GM23338 (cell line): ENCODE results near the gene CRYBG2. TPM values are rescaled to one million over a fixed set of nuclear protein-coding genes. Genes with fewer than 3 reads are reported as not detected.
A peak's percentile ranks its signal among the peaks of the same experiment; 100 is the strongest.
"Not testable (repeated sequence)": the region's sequence is repeated elsewhere in the genome, so short reads cannot be mapped to it uniquely, and the experiment has no call there.

Source experiments
- ATAC-seq: fragments of 200-7000 bp; cut with Tn5 transposase; 3 replicates; pipeline ENCODE4 v1.9.1; 2020
- DNase-seq: peaks from one replicate; pipeline ENCODE4 v3.0.0-alpha.2; 2015; ENCODE audit warnings: low spot score
- H2AFZ ChIP-seq: fragments of 200-600 bp; sonication (generic); 2 replicates; pipeline ENCODE4 v1.8.0; 2016; ENCODE audit warnings: antibody characterized with exemption, mild to moderate bottlenecking, moderate library complexity
- H3F3A ChIP-seq: fragments of 200-600 bp; sonication (generic); replicated peaks from 2 replicates; pipeline ENCODE4 v1.8.0; 2017; ENCODE audit warnings: antibody characterized with exemption, mixed run types, low read depth
- H3K27ac ChIP-seq: fragments of 200-600 bp; sonication (generic); 2 replicates; pipeline ENCODE4 v1.6.1; 2016; ENCODE audit warnings: low read depth
- H3K27me3 ChIP-seq: fragments of 200-600 bp; sonication (generic); 2 replicates; pipeline ENCODE4 v1.8.0; 2016; ENCODE audit warnings: mild to moderate bottlenecking, mixed run types, moderate library complexity; ENCODE audit not compliant: insufficient read depth
- H3K36me3 ChIP-seq: fragments of 200-600 bp; sonication (generic); 2 replicates; pipeline ENCODE4 v1.8.0; 2016; ENCODE audit warnings: mild to moderate bottlenecking; ENCODE audit not compliant: insufficient read depth
- H3K4me1 ChIP-seq: fragments of 200-600 bp; sonication (generic); 2 replicates; pipeline ENCODE4 v1.8.0; 2016; ENCODE audit warnings: mild to moderate bottlenecking, moderate library complexity; ENCODE audit not compliant: insufficient read depth
- H3K4me2 ChIP-seq: fragments of 200-600 bp; sonication (generic); 2 replicates; pipeline ENCODE4 v1.7.1; 2017; ENCODE audit warnings: mixed run types
- H3K4me3 ChIP-seq: fragments of 200-600 bp; sonication (generic); 2 replicates; pipeline ENCODE4 v1.6.1; 2016; ENCODE audit warnings: mixed run types
- H3K79me2 ChIP-seq: fragments of 200-600 bp; sonication (generic); replicated peaks from 2 replicates; pipeline ENCODE4 v1.8.0; 2017; ENCODE audit warnings: mild to moderate bottlenecking; ENCODE audit not compliant: insufficient read depth
- H3K9me2 ChIP-seq: fragments of 200-600 bp; sonication (generic); 2 replicates; pipeline ENCODE4 v1.8.0; 2017; ENCODE audit not compliant: insufficient read depth
- H4K20me1 ChIP-seq: fragments of 200-600 bp; sonication (generic); replicated peaks from 2 replicates; pipeline ENCODE4 v1.8.0; 2017; ENCODE audit warnings: mild to moderate bottlenecking; ENCODE audit not compliant: insufficient read depth
- H3K27ac Mint-ChIP-seq: 2 replicates; pipeline ENCODE4 v1.8.0; 2020; ENCODE audit warnings: inconsistent platforms, mild to moderate bottlenecking, moderate library complexity, mixed read lengths
- H3K27me3 Mint-ChIP-seq: 3 replicates; pipeline ENCODE4 v1.8.0; 2022; ENCODE audit warnings: low read depth, mild to moderate bottlenecking, moderate library complexity, mixed read lengths, inconsistent platforms; ENCODE audit not compliant: insufficient read depth, poor library complexity
- H3K36me3 Mint-ChIP-seq: 3 replicates; pipeline ENCODE4 v1.8.0; 2021; ENCODE audit warnings: low read depth, mild to moderate bottlenecking, inconsistent platforms, moderate library complexity, mixed read lengths
- H3K4me1 Mint-ChIP-seq: 3 replicates; pipeline ENCODE4 v1.8.0; 2020; ENCODE audit warnings: mild to moderate bottlenecking, inconsistent platforms, mixed read lengths
- H3K4me3 Mint-ChIP-seq: 3 replicates; pipeline ENCODE4 v1.8.0; 2021; ENCODE audit warnings: moderate library complexity, mild to moderate bottlenecking, inconsistent platforms, mixed read lengths
- H3K9me3 Mint-ChIP-seq: 3 replicates; pipeline ENCODE4 v1.8.0; 2020; ENCODE audit warnings: moderate library complexity, mild to moderate bottlenecking, inconsistent platforms, mixed read lengths
- EZH2phosphoT487 ChIP-seq: fragments of 200-600 bp; sonication (generic); IDR thresholded peaks from one replicate; pipeline ENCODE4 v1.8.1; 2018; ENCODE audit warnings: antibody characterized with exemption; ENCODE audit not compliant: unreplicated experiment
- JUNB ChIP-seq: IDR thresholded peaks from one replicate; pipeline ENCODE4 v1.6.1; 2016; ENCODE audit warnings: antibody characterized with exemption; ENCODE audit not compliant: unreplicated experiment
- ZNF462 ChIP-seq: fragments of 250-450 bp; sonication (Bioruptor Pico); IDR thresholded peaks from 2 replicates; pipeline ENCODE4 v1.5.0; 2020; ENCODE audit warnings: mild to moderate bottlenecking, moderate library complexity
- polyA plus RNA-seq: library from polyadenylated mRNA; unstranded; fragments of >200 nt; fragmentation: Nextera tagmentation; extraction: Ambion mirVana; gene quantifications from 2 replicates; pipeline ENCODE4 v1.2.1, GENCODE V29; 2016
- total RNA-seq: library from RNA; depleted of rRNA; stranded (reverse); fragments of >200 nt; shearing (Covaris generic); gene quantifications from 2 replicates; pipeline ENCODE4 v1.2.3, GENCODE V29; 2014
- TF ChIP-seq, protein P1 (sequence below): IDR thresholded peaks from 2 replicates; pipeline ENCODE4 v1.6.1; 2016; ENCODE audit warnings: antibody characterized with exemption

Gene CRYBG2
- total and polyA plus RNA-seq, 2 experiments from 2014 or later, result 17.6 to 18.4 TPM

- no peak for TF ChIP-seq ZNF462 (CRISPR knock-in tag)
- TF ChIP-seq, protein P1, sequence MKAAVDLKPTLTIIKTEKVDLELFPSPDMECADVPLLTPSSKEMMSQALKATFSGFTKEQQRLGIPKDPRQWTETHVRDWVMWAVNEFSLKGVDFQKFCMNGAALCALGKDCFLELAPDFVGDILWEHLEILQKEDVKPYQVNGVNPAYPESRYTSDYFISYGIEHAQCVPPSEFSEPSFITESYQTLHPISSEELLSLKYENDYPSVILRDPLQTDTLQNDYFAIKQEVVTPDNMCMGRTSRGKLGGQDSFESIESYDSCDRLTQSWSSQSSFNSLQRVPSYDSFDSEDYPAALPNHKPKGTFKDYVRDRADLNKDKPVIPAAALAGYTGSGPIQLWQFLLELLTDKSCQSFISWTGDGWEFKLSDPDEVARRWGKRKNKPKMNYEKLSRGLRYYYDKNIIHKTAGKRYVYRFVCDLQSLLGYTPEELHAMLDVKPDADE, result no peak
- no peak for TF ChIP-seq EZH2phosphoT487
- TF ChIP-seq JUNB, result no peak
Measured at GRCh38 chr1:26314501-26314900, 39.4 kb downstream of the CRYBG2 start (continued).

DNA sequence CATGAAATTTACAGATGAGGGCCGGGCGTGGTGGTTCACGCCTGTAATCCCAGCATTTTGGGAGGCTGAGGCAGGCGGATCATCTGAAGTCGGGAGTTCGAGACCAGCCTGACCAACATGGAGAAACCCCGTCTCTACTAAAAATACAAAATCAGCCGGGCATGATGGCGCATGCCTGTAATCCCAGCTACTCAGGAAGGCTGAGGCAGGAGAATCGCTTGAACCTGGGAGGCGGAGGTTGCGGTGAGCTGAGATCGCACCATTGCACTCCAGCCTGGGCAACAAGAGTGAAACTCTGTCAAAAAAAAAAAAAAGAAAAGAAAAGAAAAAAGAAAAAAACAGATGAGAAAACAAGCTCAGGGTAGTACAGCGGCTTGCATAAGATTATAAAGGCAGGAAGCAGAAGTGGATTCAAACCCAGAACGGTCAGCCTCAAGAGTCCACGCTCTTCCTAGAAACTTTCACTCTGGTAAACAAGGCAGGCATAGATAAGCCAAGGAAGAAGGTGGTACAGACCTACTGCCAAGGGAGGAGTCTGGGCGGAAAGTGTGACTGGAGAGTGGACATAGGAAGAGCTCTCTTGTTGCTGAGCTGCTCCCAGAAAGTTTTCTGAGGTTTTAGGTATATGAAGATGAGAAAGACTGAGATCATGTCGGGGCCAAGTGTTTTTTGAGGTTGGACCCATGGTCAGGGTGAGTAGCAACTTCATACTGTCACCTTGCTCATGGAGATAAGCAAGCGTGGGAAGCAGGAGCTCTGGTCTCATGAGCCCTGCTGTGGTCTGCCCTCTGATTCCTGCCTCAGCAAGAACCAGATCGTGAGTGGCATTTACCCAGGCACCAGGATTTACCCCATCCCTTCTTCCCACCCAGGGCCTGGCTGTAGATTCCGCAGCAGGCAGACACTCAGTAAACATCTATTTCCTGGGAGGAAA lies 45.7 kb downstream of the CRYBG2 start:
- H3K27ac ChIP-seq, H3K4me3 Mint-ChIP-seq, ATAC-seq, H3K9me2 ChIP-seq, H3K36me3 ChIP-seq, H4K20me1 ChIP-seq, H3K27me3 Mint-ChIP-seq, H3K27ac Mint-ChIP-seq, H3K4me3 ChIP-seq, H3K9me3 Mint-ChIP-seq, H3K36me3 Mint-ChIP-seq, H3K27me3 ChIP-seq, H3F3A ChIP-seq, H3K4me1 ChIP-seq, H3K4me2 ChIP-seq, DNase-seq, H3K79me2 ChIP-seq: not testable (repeated sequence)
- H2AFZ ChIP-seq, result peak overlapping the region; percentile 95
- peaks cover 16% of the 10 kb centered on the region for H3K4me1 Mint-ChIP-seq
